HG03565 (cell line): Measurements from ENCODE around the gene CYP4A11.
"Not testable (repeated sequence)": the region's sequence is repeated elsewhere in the genome, so short reads cannot be mapped to it uniquely, and the experiment has no call there.

ENCODE experiments used
- ATAC-seq: cut with Tn5 transposase; IDR thresholded peaks from one replicate; pipeline ENCODE4 v1.9.1; 2021; ENCODE audit warnings: mild to moderate bottlenecking, moderate library complexity; ENCODE audit not compliant: unreplicated experiment

CYP4A11 gene, protein sequence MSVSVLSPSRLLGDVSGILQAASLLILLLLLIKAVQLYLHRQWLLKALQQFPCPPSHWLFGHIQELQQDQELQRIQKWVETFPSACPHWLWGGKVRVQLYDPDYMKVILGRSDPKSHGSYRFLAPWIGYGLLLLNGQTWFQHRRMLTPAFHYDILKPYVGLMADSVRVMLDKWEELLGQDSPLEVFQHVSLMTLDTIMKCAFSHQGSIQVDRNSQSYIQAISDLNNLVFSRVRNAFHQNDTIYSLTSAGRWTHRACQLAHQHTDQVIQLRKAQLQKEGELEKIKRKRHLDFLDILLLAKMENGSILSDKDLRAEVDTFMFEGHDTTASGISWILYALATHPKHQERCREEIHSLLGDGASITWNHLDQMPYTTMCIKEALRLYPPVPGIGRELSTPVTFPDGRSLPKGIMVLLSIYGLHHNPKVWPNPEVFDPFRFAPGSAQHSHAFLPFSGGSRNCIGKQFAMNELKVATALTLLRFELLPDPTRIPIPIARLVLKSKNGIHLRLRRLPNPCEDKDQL

DNA sequence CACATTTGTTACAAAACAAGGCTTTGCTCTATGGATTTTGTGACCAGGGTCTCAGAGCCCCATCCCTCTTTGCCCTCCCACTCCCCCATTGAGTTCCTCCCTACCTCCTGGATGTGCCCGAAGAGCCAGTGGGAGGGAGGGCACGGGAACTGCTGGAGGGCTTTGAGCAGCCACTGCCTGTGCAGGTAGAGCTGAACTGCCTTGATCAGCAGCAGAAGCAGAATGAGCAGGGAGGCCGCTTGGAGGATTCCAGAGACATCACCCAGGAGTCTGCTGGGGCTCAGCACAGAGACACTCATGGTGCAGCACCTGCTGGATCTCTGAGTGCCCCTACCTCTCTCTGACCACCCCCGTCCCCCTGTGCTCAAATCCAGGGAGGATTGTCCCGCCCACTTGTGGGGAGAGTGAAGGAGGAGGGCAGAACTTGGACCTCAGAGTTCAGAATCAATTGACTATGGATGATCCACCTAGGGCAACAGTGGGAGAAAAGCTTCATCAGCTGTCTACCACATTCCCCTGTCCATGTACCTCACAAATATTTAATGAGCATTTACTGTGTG lies at the start of gene CYP4A11:
Gene CYP4A11 (minus strand): TSS at position 342 of the 560 bp plus-strand sequence. CDS start 43 bp downstream, at position 299.
- ATAC-seq: no peak

DNA sequence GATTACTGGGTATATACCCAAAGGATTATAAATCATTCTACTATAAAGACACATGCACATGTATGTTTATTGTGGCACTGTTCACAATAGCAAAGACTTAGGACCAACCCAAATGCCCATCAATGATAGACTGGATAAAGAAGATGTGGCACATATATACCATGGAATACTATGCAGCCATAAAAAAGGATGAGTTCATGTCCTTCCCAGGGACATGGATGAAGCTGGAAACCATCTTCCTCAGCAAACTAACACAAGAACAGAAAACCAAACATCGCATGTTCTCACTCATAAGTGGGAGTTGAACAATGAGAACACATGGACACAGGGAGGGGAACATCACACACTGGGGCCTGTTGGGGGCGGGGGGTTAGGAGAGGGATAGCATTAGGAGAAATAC lies 49.3 kb upstream of the CYP4A11 start:
- ATAC-seq: not testable (repeated sequence)

DNA sequence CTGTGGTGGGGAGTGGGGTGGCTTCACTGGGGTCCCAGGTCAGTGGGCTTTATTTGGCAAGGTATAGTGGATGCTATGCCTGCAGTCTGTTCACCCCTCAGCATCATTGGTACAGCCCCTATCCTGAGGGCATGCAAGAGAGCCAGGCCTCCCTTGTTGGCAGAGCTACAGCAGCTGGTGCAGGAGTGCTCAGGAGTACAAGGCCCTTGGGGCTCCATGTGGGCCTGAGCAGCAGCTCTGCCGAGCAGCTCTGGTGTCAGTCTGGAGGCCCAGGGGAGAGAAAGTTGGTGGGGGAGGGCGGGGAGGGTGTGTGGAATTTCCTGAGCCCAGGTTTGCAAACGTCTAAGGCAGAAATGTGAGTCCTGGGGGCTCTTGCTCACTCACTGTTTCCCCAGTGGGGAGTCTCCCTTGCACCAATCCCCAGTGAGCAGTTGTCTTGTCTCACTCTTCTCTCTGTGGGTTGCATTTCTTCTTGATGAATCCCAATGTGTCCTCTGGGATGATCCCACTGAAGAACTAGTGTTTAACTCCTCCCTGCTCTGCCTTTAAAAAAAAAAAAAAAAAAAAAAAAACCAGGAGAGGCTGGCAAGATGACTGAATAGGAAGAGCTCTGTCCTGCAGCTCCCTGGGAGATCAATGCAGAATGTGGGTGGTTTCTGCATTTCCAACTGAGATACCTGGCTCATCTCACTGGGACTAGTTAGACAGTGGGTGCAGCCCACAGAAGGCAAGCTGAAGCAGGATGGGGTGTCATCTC lies 42.7 kb upstream of the CYP4A11 start:
- ATAC-seq: no peak

DNA sequence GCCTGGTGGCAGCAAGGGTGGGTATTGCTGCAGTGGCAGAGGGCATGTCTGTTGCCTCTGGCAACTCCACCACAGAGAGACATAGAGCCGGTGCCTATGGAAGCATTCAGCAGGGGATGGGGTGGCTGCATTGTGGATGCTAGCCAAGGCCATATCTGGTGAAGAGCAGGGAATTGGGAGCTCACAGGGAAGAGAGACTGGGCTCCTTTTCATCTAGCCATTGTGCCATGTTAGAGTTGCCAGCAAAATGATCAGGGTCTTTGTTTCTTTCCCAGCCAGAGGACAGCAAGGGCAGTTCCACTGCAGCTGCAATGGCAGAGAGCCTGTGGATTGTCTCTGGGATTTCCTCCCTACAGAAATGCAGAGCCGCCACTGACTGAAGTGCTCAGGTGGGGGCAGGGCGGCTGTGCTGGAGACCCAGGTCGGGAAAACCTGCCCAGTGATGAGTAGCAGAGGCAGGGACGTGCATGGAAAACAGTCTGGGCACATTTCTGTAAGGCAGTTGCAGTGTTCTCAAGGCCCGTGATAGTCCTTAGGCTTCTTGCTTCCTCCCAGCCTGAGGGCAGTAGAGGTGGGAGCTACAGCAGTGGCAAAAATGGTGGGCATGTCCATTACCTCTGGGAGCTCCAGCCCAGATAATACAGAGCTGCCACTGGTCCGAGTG lies 42.0 kb upstream of the CYP4A11 start:
- no peak for ATAC-seq

DNA sequence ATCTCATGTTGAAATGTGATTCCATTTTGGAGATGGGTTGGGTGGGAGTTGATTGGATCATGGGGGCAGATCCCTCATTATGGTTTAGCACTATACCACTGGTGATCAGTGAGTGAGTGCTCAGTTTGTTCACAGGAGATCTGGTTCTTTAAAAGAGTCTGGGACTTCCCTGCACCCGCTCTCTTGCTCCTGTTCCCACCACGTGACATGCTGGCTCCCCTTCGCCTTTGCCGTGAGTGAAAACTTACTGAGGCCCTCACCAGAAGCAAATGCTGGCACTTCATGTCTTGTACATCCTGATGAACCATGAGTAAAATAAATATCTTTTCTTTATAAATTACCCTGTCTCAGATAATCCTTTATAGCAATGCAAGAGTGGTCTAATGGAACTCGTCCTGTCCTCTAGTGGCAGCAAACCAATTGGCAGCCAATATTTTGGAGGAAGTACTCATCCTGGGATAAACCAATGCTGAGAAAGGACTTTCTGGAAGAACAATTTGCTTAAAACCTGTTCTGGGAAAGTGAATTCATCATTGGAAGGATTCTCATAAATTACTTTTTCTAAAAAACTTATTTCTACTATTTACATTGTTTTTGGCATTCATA lies 27.8 kb upstream of the CYP4A11 start:
- ATAC-seq: no peak

DNA sequence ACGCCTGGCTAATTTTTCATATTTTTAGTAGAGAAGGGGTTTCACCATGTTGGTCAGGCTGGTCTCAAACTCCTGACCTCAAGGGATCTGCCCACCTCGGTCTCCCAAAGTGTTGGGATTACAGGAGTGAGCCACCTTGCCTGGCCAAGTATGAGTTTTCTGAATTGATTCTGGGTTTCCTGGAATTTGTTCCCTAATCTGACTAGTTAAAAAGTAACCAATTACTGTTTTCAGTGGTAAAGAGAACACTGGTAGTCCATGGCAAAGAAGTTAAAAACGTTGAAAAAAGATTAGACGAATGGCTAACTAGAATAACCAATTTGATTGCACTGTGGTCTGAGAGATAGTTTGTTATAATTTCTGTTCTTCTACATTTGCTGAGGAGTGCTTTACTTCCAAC lies 21.0 kb upstream of the CYP4A11 start:
- ATAC-seq: not testable (repeated sequence)

DNA sequence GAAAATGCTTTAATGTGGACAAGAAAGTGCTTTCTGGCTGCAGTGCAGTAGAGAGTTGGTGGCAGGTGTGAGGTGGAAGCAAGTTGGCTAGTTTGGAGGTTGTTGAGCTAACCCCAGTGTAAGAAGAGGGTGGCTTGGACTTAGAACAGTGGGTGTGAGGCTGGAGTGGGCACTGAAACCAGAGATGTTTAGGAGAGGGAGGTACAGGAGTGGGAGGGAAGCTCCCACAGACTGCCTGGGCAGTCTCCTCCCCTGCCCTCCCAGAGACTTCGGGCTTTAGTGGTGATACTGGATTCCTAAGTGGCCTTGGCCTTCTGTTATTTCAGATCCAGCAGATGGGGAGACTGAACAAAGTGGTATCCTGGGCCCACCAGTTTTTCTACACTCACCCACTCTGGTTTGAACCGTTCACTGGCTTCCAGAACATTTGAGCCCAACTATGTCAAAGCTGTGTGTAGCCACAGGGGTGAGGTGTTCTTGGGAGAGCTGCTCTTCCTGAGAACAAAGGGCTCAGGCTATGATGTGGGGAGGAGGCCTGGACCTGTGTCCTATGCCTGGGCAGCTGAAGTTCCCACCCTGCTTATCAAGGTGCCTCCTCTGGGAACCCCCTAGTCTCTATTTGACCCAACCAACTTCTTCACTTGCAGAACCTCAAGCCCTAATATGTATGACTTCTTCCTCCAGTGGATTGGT lies 19.9 kb upstream of the CYP4A11 start:
- no peak for ATAC-seq

DNA sequence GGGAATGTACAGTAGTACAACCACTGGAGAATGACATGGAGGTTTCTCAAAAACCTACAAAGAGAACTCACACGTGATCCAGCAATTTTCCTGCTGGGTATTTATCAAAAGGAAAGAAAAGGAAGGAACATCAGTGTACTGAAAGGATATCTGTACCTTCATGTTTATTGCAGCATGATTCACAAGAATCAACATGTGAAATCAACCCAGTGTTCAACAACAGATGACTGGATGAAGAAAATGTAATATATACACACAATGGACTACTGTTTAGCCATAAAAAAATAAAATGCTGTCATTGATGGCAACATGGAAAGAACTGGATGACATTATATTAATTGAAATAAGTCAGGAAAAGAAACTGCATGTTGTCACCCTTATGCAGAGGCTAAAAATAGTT lies 19.0 kb upstream of the CYP4A11 start:
- no peak for ATAC-seq

DNA sequence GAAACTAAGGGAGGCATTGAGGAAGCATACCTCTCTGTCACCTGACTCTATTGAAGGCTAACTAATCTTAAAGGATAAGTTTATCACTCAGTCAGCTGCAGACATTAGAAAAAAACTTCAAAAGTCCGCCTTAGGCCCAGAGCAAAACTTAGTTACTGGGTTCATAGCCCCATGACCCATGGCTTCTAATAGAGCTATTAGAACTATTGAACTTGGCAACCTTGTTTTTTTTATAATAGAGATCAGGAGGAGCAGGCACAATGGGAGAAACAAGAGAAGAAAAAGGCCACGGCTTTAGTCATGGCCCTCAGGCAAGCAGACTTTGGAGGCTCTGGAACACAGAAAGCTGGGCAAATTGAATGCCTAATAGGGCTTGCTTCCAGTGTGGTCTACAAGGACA lies 13.8 kb upstream of the CYP4A11 start:
- not testable (repeated sequence) for ATAC-seq

DNA sequence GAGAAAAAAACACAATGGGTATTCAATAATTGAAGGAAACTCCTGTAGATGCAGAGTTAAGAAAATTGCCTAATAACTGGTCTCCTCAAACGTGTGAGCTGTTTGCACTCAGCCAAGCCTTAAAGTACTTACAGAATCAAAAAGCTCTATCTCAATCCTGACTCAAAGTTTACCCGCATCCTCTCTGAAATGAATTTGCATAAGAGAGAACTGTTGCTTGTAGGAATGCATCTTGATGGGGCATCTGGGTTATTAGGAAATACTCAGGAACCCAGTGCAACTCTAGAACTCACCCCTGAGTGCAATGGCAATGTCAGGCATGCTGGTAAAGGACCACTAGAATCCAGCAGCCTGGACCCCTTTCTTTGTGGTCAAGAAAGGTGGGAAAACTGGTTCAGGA lies 12.6 kb upstream of the CYP4A11 start:
- ATAC-seq: not testable (repeated sequence)

DNA sequence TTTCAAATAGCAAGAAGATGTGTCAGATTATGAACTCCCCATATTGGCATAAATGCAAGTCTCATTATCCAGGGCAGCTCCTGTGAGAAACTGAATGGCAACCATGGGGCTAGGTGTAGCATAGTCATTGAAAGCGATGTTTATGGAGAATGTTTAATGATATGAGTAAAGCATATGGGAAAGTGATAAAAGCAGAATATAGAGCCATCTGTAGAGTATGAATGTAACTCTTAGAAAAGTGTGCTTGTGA lies 8.1 kb upstream of the CYP4A11 start:
- ATAC-seq: not testable (repeated sequence)

DNA sequence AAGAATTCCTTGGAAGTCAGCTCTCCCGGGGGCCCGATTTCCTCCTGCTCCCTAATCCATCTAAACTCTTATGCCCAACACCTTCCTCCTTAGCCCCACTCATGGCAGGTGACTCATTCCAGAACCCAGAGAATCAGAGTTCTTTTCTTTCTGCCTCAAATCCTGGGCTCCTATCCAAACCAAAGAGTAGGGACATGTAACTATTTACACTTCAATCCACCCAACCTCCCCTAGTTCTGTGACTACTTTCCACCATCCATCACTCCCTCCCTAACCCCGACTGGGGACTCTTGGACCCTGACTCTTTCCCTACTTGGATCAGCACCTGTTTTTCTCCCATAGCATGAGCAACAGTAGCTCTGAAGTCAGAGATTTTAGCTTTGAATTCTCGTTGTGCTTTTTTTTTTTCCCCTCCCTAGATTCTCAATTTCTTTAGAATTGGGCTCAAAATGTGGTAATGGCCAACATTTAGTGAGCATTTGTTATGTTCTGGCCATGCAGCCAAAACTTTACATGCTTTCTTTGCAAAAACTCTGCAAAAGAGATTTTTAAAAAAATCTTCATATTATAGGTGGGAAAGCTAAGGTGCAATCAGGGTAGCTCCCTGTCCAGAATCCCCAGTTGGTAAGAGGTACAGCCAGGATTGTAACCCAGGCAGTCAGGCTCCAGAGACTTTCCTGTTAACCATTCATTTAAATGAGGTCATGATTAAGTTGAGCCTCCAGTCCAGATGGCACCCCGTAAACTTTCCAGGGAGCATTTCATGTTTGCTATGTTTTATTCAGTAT lies 7.5 kb upstream of the CYP4A11 start:
- no peak for ATAC-seq

DNA sequence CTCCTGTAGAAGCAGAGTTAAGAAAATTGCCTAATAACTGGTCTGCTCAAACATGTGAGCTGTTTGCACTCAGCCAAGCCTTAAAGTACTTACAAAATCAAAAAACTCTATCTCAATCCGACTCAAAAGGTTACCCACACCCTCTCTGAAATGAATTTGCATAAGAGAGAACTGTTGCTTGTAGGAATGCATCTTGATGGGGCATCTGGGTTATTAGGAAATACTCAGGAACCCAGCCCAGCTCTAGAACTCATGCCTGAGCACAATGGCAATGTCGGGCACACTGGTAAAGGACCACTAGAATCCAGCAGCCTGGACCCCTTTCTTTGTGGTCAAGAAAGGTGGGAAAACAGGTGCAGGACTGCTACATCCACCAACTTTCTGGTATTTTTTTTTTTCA lies 6.4 kb upstream of the CYP4A11 start:
- not testable (repeated sequence) for ATAC-seq

DNA sequence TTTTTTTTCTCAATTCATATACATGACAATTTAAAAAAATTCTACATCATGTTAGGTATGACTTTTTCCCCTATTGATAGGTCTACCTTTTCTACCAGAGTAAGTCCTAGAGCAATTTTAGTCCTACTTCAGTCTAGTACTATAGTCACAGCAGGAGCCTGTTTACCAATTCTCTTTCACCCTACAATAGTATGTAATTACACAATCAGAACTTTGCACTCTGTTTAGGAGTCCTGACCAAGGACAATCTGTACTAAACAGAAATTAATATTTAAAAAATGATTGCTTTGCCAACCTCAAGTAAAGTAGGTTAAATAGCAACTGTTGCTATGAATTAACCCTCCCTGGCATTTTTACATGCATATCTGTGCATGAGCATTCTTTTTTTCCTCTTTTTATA lies 810 bp upstream of the CYP4A11 start:
- no peak for ATAC-seq

DNA sequence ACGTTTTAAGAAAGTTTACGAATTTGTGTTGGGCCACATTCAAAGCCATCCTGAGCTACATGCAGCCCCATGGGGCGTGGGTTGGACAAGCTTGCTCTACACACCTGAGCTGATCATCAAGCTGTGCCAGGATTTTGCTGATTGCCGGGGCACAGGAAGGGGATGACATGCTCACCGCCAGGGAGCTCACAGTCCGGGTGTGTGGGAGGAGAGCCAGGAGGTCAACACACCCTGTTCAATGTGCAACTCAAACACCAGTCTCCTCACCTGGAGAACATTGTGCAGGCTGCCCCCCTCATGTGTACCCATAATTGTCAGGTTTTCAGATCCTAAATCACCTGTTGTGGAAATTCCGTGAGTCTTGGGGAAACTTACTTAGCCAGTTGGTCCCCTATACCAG lies 969 bp downstream of the CYP4A11 start:
- no peak for ATAC-seq

DNA sequence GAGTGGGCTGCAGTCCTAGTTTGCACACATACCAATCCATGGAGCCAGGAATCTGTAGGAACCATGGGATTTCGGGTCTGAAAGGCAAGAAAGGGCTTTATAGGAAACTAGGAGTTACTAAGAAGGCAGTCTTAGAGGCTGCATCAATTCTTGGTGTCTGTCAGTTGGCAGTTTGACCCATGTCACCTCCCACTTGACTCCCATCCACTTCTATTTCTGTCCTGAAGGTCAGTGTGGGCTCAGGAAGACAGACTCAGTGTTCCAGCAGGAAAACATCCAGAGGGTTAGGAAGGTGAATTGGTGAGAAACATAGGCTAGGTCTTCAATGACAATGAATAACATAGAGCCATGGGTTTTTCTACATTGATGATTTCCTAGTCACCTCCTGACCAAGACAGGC lies 4.0 kb downstream of the CYP4A11 start:
- no peak for ATAC-seq

DNA sequence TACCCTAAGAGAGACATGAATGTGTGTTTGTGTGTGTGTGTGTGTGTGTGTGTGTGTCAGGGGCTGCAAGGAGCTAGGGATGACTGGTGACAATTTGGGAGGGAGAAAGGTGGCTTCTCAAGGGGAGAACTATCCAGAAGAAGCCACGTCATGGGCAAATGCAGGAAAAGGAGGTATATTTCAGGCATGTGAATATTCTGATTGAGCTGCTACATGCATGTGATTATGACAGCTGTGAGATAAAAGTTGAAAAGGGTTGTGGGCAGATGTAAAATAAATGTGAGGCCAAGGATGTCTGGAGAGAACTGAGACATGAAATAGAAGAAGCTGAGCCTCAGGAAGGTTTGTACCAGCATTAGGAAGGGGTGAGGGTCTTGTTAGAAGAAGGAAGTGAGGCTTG lies 4.5 kb downstream of the CYP4A11 start:
- ATAC-seq: no peak

DNA sequence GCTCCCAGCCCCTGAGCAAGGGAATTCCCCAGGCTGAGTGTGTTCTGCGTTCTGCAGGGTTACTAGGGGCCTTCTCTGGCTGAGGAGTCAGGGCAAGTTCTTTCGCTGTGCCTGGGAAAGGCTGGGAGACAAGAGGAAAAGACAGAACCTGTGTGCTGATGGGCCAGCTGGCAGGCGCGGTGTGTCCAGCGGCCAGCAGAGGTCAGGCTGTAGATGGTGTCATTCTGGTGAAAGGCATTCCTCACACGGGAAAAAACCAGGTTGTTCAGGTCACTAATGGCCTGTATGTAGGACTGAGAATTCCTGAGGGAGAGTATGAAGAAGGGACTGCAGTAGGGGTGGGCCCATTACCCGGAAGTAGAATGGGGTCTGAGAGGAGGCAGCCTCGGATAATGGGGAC lies 6.4 kb downstream of the CYP4A11 start:
- not testable (repeated sequence) for ATAC-seq

DNA sequence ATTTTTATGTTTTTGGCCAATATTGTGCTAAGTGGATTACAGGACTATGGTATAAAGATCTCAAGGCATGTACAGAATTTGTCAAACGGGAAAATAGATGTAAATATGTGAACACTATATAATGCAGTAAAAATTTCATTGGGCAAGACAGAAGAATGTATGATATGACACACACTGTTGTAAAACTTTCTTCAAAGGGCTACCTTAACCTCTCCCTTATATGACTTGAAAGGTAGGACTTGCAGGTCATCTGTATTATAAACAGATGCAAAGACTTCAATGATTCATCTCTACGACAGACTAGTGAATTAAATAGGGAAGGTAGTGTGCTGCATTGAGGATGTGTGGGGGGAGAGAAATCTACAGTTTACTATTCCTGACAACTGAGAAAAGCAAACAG lies 9.3 kb downstream of the CYP4A11 start:
- ATAC-seq: not testable (repeated sequence)

DNA sequence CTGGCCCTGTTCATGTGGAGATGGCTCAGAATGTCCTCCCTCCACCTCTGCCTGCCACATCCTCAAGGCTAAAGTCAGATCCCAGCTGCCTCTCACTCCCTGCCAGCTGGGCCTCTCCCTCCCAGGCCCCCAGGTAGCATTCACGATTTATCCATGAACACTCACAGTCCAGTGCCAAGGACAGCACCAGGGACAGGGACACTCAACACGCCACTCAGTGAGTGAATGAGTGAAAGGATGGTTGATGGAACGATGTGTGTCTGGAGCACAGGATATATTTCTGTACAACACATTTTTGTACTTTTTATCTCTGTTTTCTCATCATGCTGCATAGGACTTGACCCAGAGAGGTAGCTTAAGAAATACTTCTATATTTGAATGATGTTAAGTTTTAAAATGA lies 10.1 kb downstream of the CYP4A11 start:
- no peak for ATAC-seq
